AG09309 (cell line): ENCODE measurements around the gene POLN.

ENCODE experiments used
- DNase-seq: peaks from one replicate; pipeline ENCODE4 v3.0.0-alpha.2; 2010; ENCODE audit warnings: low read depth
- H3K4me3 ChIP-seq: 2 replicates; pipeline ENCODE4 v1.5.1; 2011; ENCODE audit warnings: mild to moderate bottlenecking, low read depth, low read length, moderate library complexity; ENCODE audit not compliant: control insufficient read depth
- CTCF ChIP-seq: IDR thresholded peaks from 2 replicates; pipeline ENCODE4 v1.5.1; 2011; ENCODE audit warnings: mild to moderate bottlenecking, low read depth, low read length, inconsistent platforms; ENCODE audit not compliant: insufficient read depth, control insufficient read depth; ENCODE audit errors: missing control alignments

POLN gene

GRCh38 chr4:2175990-2176698, 65.8 kb downstream of the POLN start:
- no peak for DNase-seq
- no peak overlapping the region for H3K4me3 ChIP-seq
- TF ChIP-seq CTCF = no peak

- no peak overlapping the region for H3K4me3 ChIP-seq
- DNase-seq = no peak
- TF ChIP-seq CTCF = no peak
These were observed 67.9 kb downstream of the POLN start for GRCh38 chr4:2174061-2174460.

GRCh38 chr4:2172627-2173231, 69.2 kb downstream of the POLN start:
- no peak for DNase-seq
- TF ChIP-seq CTCF = no peak
- no peak overlapping the region for H3K4me3 ChIP-seq

- no peak for TF ChIP-seq CTCF
- no peak overlapping the region for H3K4me3 ChIP-seq
- no peak for DNase-seq
These were observed 69.8 kb downstream of the POLN start for GRCh38 chr4:2172161-2172560.

GRCh38 chr4:2168469-2169319, 73.2 kb downstream of the POLN start:
- DNase-seq = no peak
- no peak for TF ChIP-seq CTCF
- no peak overlapping the region for H3K4me3 ChIP-seq

- TF ChIP-seq CTCF = no peak
- H3K4me3 ChIP-seq = no peak overlapping the region
- no peak for DNase-seq
These were observed 75.7 kb downstream of the POLN start for GRCh38 chr4:2166253-2166652.
